C4-2B (cell line): Measurements from ENCODE around the gene SH2D6.

ENCODE experiments used
- CTCF ChIP-seq: fragments of 450-650 bp; conservative IDR thresholded peaks from 2 replicates; pipeline ENCODE4 v1.5.1; 2017; ENCODE audit warnings: mild to moderate bottlenecking
- ZFX ChIP-seq: fragments of 450-650 bp; IDR thresholded peaks from 2 replicates; pipeline ENCODE4 v1.6.1; 2017

- TF ChIP-seq CTCF: no peak
- no peak for TF ChIP-seq ZFX
Measured at GRCh38 chr2:85395912-85396475, 22.5 kb upstream of the SH2D6 start.
